Measurements from ENCODE around the gene MTO1.
"Not testable (repeated sequence)": the region's sequence is repeated elsewhere in the genome, so short reads cannot be mapped to it uniquely, and the experiment has no call there.

Gene MTO1

GRCh38 chr6:73518100-73518981, 56.8 kb downstream of the MTO1 start:
- peak overlapping the region; percentile 5; the same call in 1 of the 2 replicates for H3K4me3 ChIP-seq (ENCODE audit: low read depth, low read length)
- CTCF ChIA-PET, result interaction anchor here (0.7 to 6.9 kb wide), 2 partner anchors 92 to 162 kb away, joined by 3 to 98 read pairs; no protein-coding TSS in a partner anchor
- TF ChIP-seq ZNF600 (tag by site-specific recombination; IDR thresholded peaks at IDR 0.05), result 0 out of 2 replicates have a peak, but pooled peaks have one; percentile 2
- POLR2A ChIA-PET; H3K4me1 ChIP-seq (ENCODE audit: control insufficient read depth, insufficient read depth, low read length); H3K9me3 ChIP-seq (ENCODE audit: control insufficient read depth, insufficient read depth, low read depth, low read length); H3K27ac ChIP-seq (ENCODE audit: extremely low read depth, low read depth, low read length): not testable (repeated sequence)
- peaks cover 14 to 64% of the 10 kb centered on the region in 2 experiments; a peak in 2 of 3 replicates for H3K36me3 ChIP-seq (ENCODE audit: control insufficient read depth in 2 of 2, insufficient read depth in 1 of 2, low read length in 2 of 2)

DNA sequence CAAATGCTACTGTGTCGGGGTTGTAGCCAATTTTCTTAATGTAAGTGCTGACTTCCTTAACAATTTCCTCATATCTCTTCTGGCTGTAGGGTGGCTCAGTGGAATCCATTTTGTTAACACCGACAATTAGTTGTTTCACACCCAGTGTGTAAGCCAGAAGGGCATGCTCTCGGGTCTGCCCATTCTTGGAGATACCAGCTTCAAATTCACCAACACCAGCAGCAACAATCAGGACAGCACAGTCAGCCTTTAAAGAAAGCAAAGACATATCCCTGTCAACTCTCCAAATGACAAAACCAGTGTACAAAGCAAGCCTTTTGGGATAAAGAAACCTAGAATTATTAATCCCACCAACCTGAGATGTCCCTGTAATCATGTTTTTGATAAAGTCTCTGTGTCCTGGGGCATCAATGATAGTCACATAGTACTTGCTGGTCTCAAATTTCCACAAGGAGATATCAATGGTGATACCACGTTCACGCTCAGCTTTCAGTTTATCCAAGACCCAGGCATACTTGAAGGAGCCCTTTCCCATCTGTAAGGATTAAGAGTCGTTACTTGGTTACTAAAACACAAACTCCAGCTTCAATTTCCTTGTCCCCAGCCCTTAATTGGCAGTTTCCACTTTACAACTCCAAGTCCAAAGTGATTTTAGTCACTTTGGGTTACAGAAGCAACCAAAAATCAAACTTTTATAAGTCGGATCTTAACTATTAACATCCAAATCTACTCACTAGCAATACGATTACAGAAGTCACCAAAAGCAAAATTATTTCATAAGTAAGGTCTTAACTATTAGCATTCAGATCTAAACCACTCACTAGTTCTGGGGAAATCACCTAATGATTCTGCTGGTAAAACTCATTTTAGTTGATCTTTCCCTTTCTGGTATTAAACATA, 57.7 kb downstream of the MTO1 start:
- Histone ChIP-seq H3K36me3 (ENCODE audit: control insufficient read depth in 2 of 2, insufficient read depth in 1 of 2, low read length in 2 of 2) (peaks cover 12 to 64% of the 10 kb centered on the region in 2 experiments; a peak in 2 of 3 replicates), H3K27ac (ENCODE audit: extremely low read depth, low read depth, low read length) (peak overlapping the region; percentile 94), H3K4me3 (ENCODE audit: low read depth, low read length) (peak overlapping the region; percentile 80)
- ChIA-PET POLR2A (interaction anchor here (0.8 to 5.9 kb wide), 13 partner anchors 8 to 134 kb away, joined by 4 to 88 read pairs (median 15); partner anchors contain the start of genes MTO1 and SLC17A5), CTCF (interaction anchor here (0.7 to 6.9 kb wide), 4 partner anchors 61 to 133 kb away, joined by 3 to 98 read pairs (median 12); partner anchors contain the start of gene SLC17A5)
- H3K4me1 ChIP-seq (ENCODE audit: control insufficient read depth, insufficient read depth, low read length); H3K9me3 ChIP-seq (ENCODE audit: control insufficient read depth, insufficient read depth, low read depth, low read length): not testable (repeated sequence)

DNA sequence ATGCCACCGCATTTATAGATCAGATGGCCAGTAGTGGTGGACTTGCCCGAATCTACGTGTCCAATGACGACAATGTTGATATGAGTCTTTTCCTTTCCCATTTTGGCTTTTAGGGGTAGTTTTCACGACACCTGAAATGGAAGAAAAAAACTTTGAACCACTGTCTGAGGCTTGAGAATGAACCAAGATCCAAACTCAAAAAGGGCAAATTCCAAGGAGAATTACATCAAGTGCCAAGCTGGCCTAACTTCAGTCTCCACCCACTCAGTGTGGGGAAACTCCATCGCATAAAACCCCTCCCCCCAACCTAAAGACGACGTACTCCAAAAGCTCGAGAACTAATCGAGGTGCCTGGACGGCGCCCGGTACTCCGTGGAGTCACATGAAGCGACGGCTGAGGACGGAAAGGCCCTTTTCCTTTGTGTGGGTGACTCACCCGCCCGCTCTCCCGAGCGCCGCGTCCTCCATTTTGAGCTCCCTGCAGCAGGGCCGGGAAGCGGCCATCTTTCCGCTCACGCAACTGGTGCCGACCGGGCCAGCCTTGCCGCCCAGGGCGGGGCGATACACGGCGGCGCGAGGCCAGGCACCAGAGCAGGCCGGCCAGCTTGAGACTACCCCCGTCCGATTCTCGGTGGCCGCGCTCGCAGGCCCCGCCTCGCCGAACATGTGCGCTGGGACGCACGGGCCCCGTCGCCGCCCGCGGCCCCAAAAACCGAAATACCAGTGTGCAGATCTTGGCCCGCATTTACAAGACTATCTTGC, 58.6 kb downstream of the MTO1 start:
- Histone ChIP-seq H3K4me1 (ENCODE audit: control insufficient read depth, insufficient read depth, low read length) (no peaks in the 10 kb centered on the region), H3K9me3 (ENCODE audit: control insufficient read depth, insufficient read depth, low read depth, low read length) (no peaks in the 10 kb centered on the region), H3K4me3 (ENCODE audit: low read depth, low read length) (peak overlapping the region; percentile 80), H3K36me3 (ENCODE audit: control insufficient read depth in 2 of 2, insufficient read depth in 1 of 2, low read length in 2 of 2) (peaks cover 6 to 56% of the 10 kb centered on the region in 2 experiments; a peak in 2 of 3 replicates), H3K27ac (ENCODE audit: extremely low read depth, low read depth, low read length) (peak overlapping the region; percentile 94)
- POLR2A ChIA-PET, result interaction anchor here (0.6 to 5.9 kb wide), 29 partner anchors 9 to 1724 kb away, joined by 3 to 88 read pairs (median 8); partner anchors contain the start of genes COX7A2, MTO1 and SLC17A5
- CTCF ChIA-PET, result interaction anchor here (0.7 to 3.0 kb wide), 4 partner anchors 29 to 133 kb away, joined by 3 to 19 read pairs (median 4); partner anchors contain the start of gene SLC17A5
- TF ChIP-seq, protein P1, sequence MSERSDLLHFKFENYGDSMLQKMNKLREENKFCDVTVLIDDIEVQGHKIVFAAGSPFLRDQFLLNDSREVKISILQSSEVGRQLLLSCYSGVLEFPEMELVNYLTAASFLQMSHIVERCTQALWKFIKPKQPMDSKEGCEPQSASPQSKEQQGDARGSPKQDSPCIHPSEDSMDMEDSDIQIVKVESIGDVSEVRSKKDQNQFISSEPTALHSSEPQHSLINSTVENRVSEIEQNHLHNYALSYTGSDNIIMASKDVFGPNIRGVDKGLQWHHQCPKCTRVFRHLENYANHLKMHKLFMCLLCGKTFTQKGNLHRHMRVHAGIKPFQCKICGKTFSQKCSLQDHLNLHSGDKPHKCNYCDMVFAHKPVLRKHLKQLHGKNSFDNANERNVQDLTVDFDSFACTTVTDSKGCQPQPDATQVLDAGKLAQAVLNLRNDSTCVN (tag by site-specific recombination; optimal IDR thresholded peaks at IDR 0.05), result peak; percentile 40
- no peak for TF ChIP-seq ZNF302 (tag by site-specific recombination; IDR thresholded peaks at IDR 0.05; ENCODE audit: low read depth)
- peak; percentile 14; the same call in 1 of the 2 replicates for TF ChIP-seq ZNF426 (tag by site-specific recombination; IDR thresholded peaks at IDR 0.05)
- TF ChIP-seq SCRT2 (tag by site-specific recombination; IDR thresholded peaks at IDR 0.05), result peak; percentile 99
- peak; percentile 43 for TF ChIP-seq EGR2 (tag by site-specific recombination; IDR thresholded peaks at IDR 0.05; ENCODE audit: low read depth)
- TF ChIP-seq KLF16 (tag by site-specific recombination; IDR thresholded peaks at IDR 0.05), result peak; percentile 40; the same call in 1 of the 2 replicates
- TF ChIP-seq ZNF2 (tag by site-specific recombination; IDR thresholded peaks at IDR 0.05), result 0 out of 2 replicates have a peak, but pooled peaks have one; percentile 11
- TF ChIP-seq ZNF391 (tag by site-specific recombination; IDR thresholded peaks at IDR 0.05; ENCODE audit: borderline replicate concordance, low read depth), result no peak
- TF ChIP-seq SP2 (tag by site-specific recombination; IDR thresholded peaks at IDR 0.05), result peak; percentile 66
- no peak for TF ChIP-seq ZNF18 (tag by site-specific recombination; IDR thresholded peaks at IDR 0.05)
- peak; percentile 42; the same call in 1 of the 2 replicates for TF ChIP-seq ZNF184 (tag by site-specific recombination; IDR thresholded peaks at IDR 0.05)
- TF ChIP-seq, protein P2, sequence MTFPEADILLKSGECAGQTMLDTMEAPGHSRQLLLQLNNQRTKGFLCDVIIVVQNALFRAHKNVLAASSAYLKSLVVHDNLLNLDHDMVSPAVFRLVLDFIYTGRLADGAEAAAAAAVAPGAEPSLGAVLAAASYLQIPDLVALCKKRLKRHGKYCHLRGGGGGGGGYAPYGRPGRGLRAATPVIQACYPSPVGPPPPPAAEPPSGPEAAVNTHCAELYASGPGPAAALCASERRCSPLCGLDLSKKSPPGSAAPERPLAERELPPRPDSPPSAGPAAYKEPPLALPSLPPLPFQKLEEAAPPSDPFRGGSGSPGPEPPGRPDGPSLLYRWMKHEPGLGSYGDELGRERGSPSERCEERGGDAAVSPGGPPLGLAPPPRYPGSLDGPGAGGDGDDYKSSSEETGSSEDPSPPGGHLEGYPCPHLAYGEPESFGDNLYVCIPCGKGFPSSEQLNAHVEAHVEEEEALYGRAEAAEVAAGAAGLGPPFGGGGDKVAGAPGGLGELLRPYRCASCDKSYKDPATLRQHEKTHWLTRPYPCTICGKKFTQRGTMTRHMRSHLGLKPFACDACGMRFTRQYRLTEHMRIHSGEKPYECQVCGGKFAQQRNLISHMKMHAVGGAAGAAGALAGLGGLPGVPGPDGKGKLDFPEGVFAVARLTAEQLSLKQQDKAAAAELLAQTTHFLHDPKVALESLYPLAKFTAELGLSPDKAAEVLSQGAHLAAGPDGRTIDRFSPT (tag by site-specific recombination; IDR thresholded peaks at IDR 0.05), result 0 out of 2 replicates have a peak, but pooled peaks have one; percentile 14
- TF ChIP-seq ZNF621 (tag by site-specific recombination; IDR thresholded peaks at IDR 0.05), result no peak
- no peak for TF ChIP-seq ZNF549 (tag by site-specific recombination; IDR thresholded peaks at IDR 0.05)
- 0 out of 2 replicates have a peak, but pooled peaks have one; percentile 18 for TF ChIP-seq ZSCAN16 (tag by site-specific recombination; IDR thresholded peaks at IDR 0.05)
- TF ChIP-seq ZNF610 (tag by site-specific recombination; IDR thresholded peaks at IDR 0.05; ENCODE audit: borderline replicate concordance), result 0 out of 2 replicates have a peak, but pooled peaks have one; percentile 32
- TF ChIP-seq SP3 (tag by site-specific recombination; IDR thresholded peaks at IDR 0.05), result peak; percentile 54
- TF ChIP-seq YY2 (tag by site-specific recombination; IDR thresholded peaks at IDR 0.05), result peak; percentile 91
- peak; percentile 70 for TF ChIP-seq SCRT1 (tag by site-specific recombination; IDR thresholded peaks at IDR 0.05; ENCODE audit: borderline replicate concordance)

Data from HEK293 (cell line).